DOHH2 (cell line): Measurements from ENCODE around the gene SLC9C2.

Experiments used
- CTCF ChIP-seq: fragments of 200-600 bp; sonication (generic); IDR thresholded peaks from one replicate; pipeline ENCODE4 v1.5.1; 2014; ENCODE audit warnings: antibody characterized with exemption, mild to moderate bottlenecking, low read depth, low read length; ENCODE audit not compliant: poor library complexity, severe bottlenecking
- EZH2phosphoT487 ChIP-seq: fragments of 200-600 bp; sonication (generic); IDR thresholded peaks from 2 replicates; pipeline ENCODE4 v1.6.1; 2017; ENCODE audit warnings: borderline replicate concordance, mild to moderate bottlenecking, antibody characterized with exemption, low read length, moderate library complexity, mixed read lengths

DNA sequence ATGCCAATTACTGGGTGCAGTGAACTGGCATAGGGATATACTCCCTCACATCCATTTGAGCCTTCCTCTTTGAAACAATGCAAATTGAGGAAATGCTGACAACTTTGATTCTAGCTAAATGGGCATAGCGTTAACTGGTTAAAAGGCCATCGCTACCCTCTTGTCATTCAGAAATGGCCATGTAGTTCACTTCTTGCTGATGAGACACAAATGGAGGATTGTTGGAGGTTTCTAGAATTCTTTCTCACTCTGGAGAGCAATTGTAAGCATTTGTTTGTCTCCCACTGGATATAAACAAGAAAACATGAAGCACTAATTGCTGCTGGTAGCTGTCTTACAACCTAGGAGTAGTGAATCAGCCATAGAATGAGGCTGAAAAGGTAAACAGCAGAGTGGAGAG is 111.4 kb downstream of the SLC9C2 start:
- TF ChIP-seq CTCF, result no peak
- no peak for TF ChIP-seq EZH2phosphoT487
